Measurements from ENCODE around the gene KPNA5. TPM values are rescaled to one million over a fixed set of nuclear protein-coding genes. Genes with fewer than 3 reads are reported as not detected.

The KPNA5 gene
- total and polyA plus RNA-seq, 2 of the 8 experiments (the other 6 are each of a cell fraction or from before 2014, with no cell fraction given), result 2.0 to 9.7 TPM

Other genes starting within 250 kb of the KPNA5 start
- gene CALHM6, start 219.8 kb upstream of the KPNA5 start, total RNA-seq (2021; fragmentation: NEBNext Ultra II Directional; extraction: Animal tissue kit (Norgen Biotek cat#: 25700)), result 0.93 and 1.1 TPM in 2 replicates
- gene CALHM6, start 219.8 kb upstream of the KPNA5 start, polyA plus RNA-seq (2011; rRNA removed), result 1.8 and 2.0 TPM in 2 replicates
- 0.09 and 0.17 TPM in 2 replicates for gene CALHM5, start 169.6 kb upstream of the KPNA5 start, total RNA-seq (2021; fragmentation: NEBNext Ultra II Directional; extraction: Animal tissue kit (Norgen Biotek cat#: 25700))
- 0.03 and 0.05 TPM in 2 replicates for gene CALHM5, start 169.6 kb upstream of the KPNA5 start, polyA plus RNA-seq (2011; rRNA removed)
- not detected in 2 replicates for gene TRAPPC3L, start 135.5 kb upstream of the KPNA5 start, total RNA-seq (2021; fragmentation: NEBNext Ultra II Directional; extraction: Animal tissue kit (Norgen Biotek cat#: 25700))
- not detected in 2 replicates for gene TRAPPC3L, start 135.5 kb upstream of the KPNA5 start, polyA plus RNA-seq (2011; rRNA removed)
- gene CALHM4, start 127.5 kb upstream of the KPNA5 start, total RNA-seq (2021; fragmentation: NEBNext Ultra II Directional; extraction: Animal tissue kit (Norgen Biotek cat#: 25700)), result not detected in 2 replicates
- not detected in 2 replicates for gene CALHM4, start 127.5 kb upstream of the KPNA5 start, polyA plus RNA-seq (2011; rRNA removed)
- gene RWDD1, start 109.7 kb upstream of the KPNA5 start, total RNA-seq (2021; fragmentation: NEBNext Ultra II Directional; extraction: Animal tissue kit (Norgen Biotek cat#: 25700)), result 35.2 and 36.8 TPM in 2 replicates
- gene RWDD1, start 109.7 kb upstream of the KPNA5 start, polyA plus RNA-seq (2011; rRNA removed), result 12.9 and 19.5 TPM in 2 replicates
- 0.52 and 0.59 TPM in 2 replicates for gene RSPH4A, start 64.7 kb upstream of the KPNA5 start, total RNA-seq (2021; fragmentation: NEBNext Ultra II Directional; extraction: Animal tissue kit (Norgen Biotek cat#: 25700))
- gene RSPH4A, start 64.7 kb upstream of the KPNA5 start, polyA plus RNA-seq (2011; rRNA removed), result 0.14 and 0.38 TPM in 2 replicates
- gene ZUP1, start 12.4 kb upstream of the KPNA5 start, total RNA-seq (2021; fragmentation: NEBNext Ultra II Directional; extraction: Animal tissue kit (Norgen Biotek cat#: 25700)), result 15.7 and 18.4 TPM in 2 replicates
- gene ZUP1, start 12.4 kb upstream of the KPNA5 start, polyA plus RNA-seq (2011; rRNA removed), result 2.2 and 4.7 TPM in 2 replicates
- 2.9 and 3.2 TPM in 2 replicates for gene FAM162B, start 84.5 kb downstream of the KPNA5 start, total RNA-seq (2021; fragmentation: NEBNext Ultra II Directional; extraction: Animal tissue kit (Norgen Biotek cat#: 25700))
- gene FAM162B, start 84.5 kb downstream of the KPNA5 start, polyA plus RNA-seq (2011; rRNA removed), result 1.6 and 2.6 TPM in 2 replicates
- gene GPRC6A, start 147.9 kb downstream of the KPNA5 start, total RNA-seq (2021; fragmentation: NEBNext Ultra II Directional; extraction: Animal tissue kit (Norgen Biotek cat#: 25700)), result 0.22 TPM in 1 of 2 replicates, not detected in the other
- 0.06 and 0.09 TPM in 2 replicates for gene GPRC6A, start 147.9 kb downstream of the KPNA5 start, polyA plus RNA-seq (2011; rRNA removed)
- not detected in 2 replicates for gene RFX6, start 196.0 kb downstream of the KPNA5 start, total RNA-seq (2021; fragmentation: NEBNext Ultra II Directional; extraction: Animal tissue kit (Norgen Biotek cat#: 25700))
- gene RFX6, start 196.0 kb downstream of the KPNA5 start, polyA plus RNA-seq (2011; rRNA removed), result not detected in 2 replicates